Neural progenitor cell (in vitro differentiated cells): ENCODE data around the gene CD86.

Source experiments
- CTCF ChIP-seq: fragments of 200-600 bp; sonication (generic); IDR thresholded peaks from 2 replicates; pipeline ENCODE4 v1.5.1; 2017; ENCODE audit warnings: antibody characterized with exemption, mild to moderate bottlenecking
- EZH2 ChIP-seq: fragments of 200-600 bp; sonication (generic); IDR thresholded peaks from 2 replicates; pipeline ENCODE4 v1.6.1; 2017; ENCODE audit warnings: antibody characterized with exemption, mild to moderate bottlenecking, moderate library complexity
- EZH2phosphoT487 ChIP-seq: fragments of 200-600 bp; sonication (generic); IDR thresholded peaks from 2 replicates; pipeline ENCODE4 v1.6.1; 2017; ENCODE audit warnings: antibody characterized with exemption

GRCh38 chr3:122104515-122105194 lies 49.5 kb downstream of the CD86 start:
- TF ChIP-seq CTCF (no peak), EZH2 (no peak), EZH2phosphoT487 (no peak)
